ENCODE measurements around the gene AAK1. TPM values are rescaled to one million over a fixed set of nuclear protein-coding genes. Genes with fewer than 3 reads are reported as not detected.

AAK1 gene
- polyA plus RNA-seq, 1 of the 3 experiments (the other 2 are of a cell fraction): 13.4 TPM

DNA sequence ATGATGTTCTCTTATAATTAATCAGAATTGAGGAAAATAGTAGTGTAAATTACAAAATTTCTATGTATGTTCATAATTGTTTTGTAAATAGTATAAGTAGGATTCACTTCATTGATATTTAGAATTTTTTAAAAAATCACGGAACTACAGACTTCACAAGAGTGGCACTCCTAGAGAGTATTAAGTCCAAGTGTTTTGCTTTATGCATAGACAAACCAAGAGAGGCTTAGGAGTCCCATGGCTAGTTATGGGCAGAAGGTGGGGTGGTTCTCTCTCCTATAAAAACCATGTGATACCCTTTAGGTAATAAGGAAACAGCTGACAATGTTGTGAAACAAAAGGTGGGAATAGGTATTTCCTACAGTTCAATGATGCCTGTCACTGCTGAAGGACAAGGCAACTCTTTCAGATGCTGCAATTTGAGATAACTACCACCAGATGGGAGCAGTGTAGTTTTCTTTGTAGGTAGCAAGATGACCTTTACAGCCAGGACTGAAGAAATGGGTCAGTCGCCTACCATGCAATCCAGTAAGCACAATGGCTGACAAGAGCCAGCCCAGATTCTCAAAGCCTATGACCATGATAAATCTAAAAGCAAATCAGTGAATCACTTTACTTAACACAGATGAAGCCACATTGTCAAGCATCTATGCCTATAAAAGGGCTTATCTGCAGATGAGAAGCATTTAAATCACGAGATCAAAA is 83.9 kb downstream of the AAK1 start:
- Histone ChIP-seq H3K79me2 (ENCODE audit: insufficient read depth) (peaks cover 91% of the 10 kb centered on the region), H3K36me3 (replicated peaks in 1 of 2; ENCODE audit: control insufficient read depth in 1 of 2, insufficient read depth in 2 of 2, low read length in 1 of 2) (peaks cover 4 to 5% of the 10 kb centered on the region in 2 experiments), H3K9me2 (no peaks in the 10 kb centered on the region), H4K20me1 (ENCODE audit: insufficient read depth) (peaks cover 51% of the 10 kb centered on the region), H3K4me3 (ENCODE audit: low read depth in 2 of 2, low read length in 1 of 2) (no peak overlapping the region), H3K4me1 (ENCODE audit: control insufficient read depth in 1 of 2, insufficient read depth in 2 of 2, low read depth in 1 of 2, low read length in 1 of 2) (peaks cover 5 to 12% of the 10 kb centered on the region in 2 experiments), H3K27me3 (ENCODE audit: insufficient read depth) (no peaks in the 10 kb centered on the region), H3K9ac (no peak overlapping the region), H3K4me2 (no peak overlapping the region), H3K27ac (ENCODE audit: low read depth in 2 of 2, low read length in 1 of 2) (no peak overlapping the region), H2AFZ (ENCODE audit: low read depth) (no peak overlapping the region), H3K9me3 (no peaks in the 10 kb centered on the region), H3F3A (replicated peaks; ENCODE audit: insufficient read depth) (peaks cover 11% of the 10 kb centered on the region)
- ChIA-PET CTCF (interaction anchor here (0.8 to 9.4 kb wide), 8 partner anchors 12 to 259 kb away, joined by 3 to 53 read pairs (median 3); no protein-coding TSS in a partner anchor), POLR2A (no interaction called here)
- DNase-seq: peak; percentile 44
- WGBS (ENCODE audit: low lambda C conversion rate): 59% methylated on average over 3 of the region's 3 CpGs
- TF ChIP-seq TEAD4 (IDR thresholded peaks at IDR 0.05; ENCODE audit: borderline replicate concordance, insufficient read depth): no peak
- no peak for TF ChIP-seq RFX5 (IDR thresholded peaks at IDR 0.05; ENCODE audit: low read length)
- TF ChIP-seq RAD21 (IDR thresholded peaks at IDR 0.05; ENCODE audit: low read length): peak; percentile 86
- TF ChIP-seq SMC3 (IDR thresholded peaks at IDR 0.05; ENCODE audit: low read depth, low read length): peak; percentile 70
- peak; percentile 29; the same call in 1 of the 2 replicates for TF ChIP-seq PBX3 (IDR thresholded peaks at IDR 0.05)
- no peak for TF ChIP-seq FOSL2 (IDR thresholded peaks at IDR 0.05; ENCODE audit: borderline replicate concordance, low read depth)
- TF ChIP-seq, protein P1, sequence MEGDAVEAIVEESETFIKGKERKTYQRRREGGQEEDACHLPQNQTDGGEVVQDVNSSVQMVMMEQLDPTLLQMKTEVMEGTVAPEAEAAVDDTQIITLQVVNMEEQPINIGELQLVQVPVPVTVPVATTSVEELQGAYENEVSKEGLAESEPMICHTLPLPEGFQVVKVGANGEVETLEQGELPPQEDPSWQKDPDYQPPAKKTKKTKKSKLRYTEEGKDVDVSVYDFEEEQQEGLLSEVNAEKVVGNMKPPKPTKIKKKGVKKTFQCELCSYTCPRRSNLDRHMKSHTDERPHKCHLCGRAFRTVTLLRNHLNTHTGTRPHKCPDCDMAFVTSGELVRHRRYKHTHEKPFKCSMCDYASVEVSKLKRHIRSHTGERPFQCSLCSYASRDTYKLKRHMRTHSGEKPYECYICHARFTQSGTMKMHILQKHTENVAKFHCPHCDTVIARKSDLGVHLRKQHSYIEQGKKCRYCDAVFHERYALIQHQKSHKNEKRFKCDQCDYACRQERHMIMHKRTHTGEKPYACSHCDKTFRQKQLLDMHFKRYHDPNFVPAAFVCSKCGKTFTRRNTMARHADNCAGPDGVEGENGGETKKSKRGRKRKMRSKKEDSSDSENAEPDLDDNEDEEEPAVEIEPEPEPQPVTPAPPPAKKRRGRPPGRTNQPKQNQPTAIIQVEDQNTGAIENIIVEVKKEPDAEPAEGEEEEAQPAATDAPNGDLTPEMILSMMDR (IDR thresholded peaks at IDR 0.05): peak; percentile 66
- TF ChIP-seq CHD2 (IDR thresholded peaks at IDR 0.05; ENCODE audit: low read length, partially characterized antibody): peak; percentile 7
- TF ChIP-seq RCOR1 (IDR thresholded peaks at IDR 0.05; ENCODE audit: low read length): no peak
- TF ChIP-seq FOXM1 (IDR thresholded peaks at IDR 0.05; ENCODE audit: low read depth): no peak

DNA sequence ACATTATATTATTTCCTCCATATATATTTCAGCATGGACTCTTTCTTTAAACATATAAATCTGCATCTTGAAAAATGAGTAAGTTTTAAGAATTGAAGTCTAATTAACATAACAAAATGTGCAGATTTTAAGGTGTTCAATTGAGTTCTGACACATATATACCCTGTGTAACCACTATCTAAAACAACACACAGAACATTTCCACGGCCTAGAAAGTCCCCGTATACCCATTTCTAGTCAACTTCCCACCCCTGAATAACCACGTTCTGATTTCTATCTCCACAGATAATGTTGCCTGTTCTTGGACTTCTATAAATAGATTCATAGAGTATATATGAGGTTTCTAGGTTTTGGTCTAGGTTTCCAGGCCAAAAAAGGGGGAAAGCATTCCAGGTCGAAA is 87.5 kb downstream of the AAK1 start:
- Histone ChIP-seq H3K27me3 (ENCODE audit: insufficient read depth) (no peaks in the 10 kb centered on the region), H3K4me1 (ENCODE audit: control insufficient read depth in 1 of 2, insufficient read depth in 2 of 2, low read depth in 1 of 2, low read length in 1 of 2) (peaks cover 5 to 9% of the 10 kb centered on the region in 2 experiments), H3K27ac (ENCODE audit: low read depth in 2 of 2, low read length in 1 of 2) (no peak overlapping the region), H2AFZ (ENCODE audit: low read depth) (no peak overlapping the region), H3K79me2 (ENCODE audit: insufficient read depth) (peaks cover 90% of the 10 kb centered on the region), H3K4me2 (no peak overlapping the region), H4K20me1 (ENCODE audit: insufficient read depth) (peaks cover 27% of the 10 kb centered on the region), H3K9ac (no peak overlapping the region), H3K36me3 (replicated peaks in 1 of 2; ENCODE audit: control insufficient read depth in 1 of 2, insufficient read depth in 2 of 2, low read length in 1 of 2) (peaks cover 5 to 28% of the 10 kb centered on the region in 2 experiments), H3K9me3 (no peaks in the 10 kb centered on the region), H3F3A (replicated peaks; ENCODE audit: insufficient read depth) (peaks cover 6% of the 10 kb centered on the region), H3K9me2 (no peaks in the 10 kb centered on the region), H3K4me3 (ENCODE audit: low read depth in 2 of 2, low read length in 1 of 2) (no peak overlapping the region)
- 94% methylated on average over 4 of the region's 4 CpGs for WGBS (ENCODE audit: low lambda C conversion rate)
- DNase-seq: no peak
- ChIA-PET CTCF (interaction anchor here (0.8 to 2.2 kb wide), 3 partner anchors 10 to 260 kb away, joined by 3 to 9 read pairs (median 3); no protein-coding TSS in a partner anchor), POLR2A (no interaction called here)
- TF ChIP-seq FOSL2 (IDR thresholded peaks at IDR 0.05; ENCODE audit: borderline replicate concordance, low read depth): no peak
- no peak for TF ChIP-seq REST (IDR thresholded peaks at IDR 0.05; ENCODE audit: low read depth, low read length)
- TF ChIP-seq RXRA (IDR thresholded peaks at IDR 0.05; ENCODE audit: borderline replicate concordance, low read depth): no peak
- no peak for TF ChIP-seq RAD21 (IDR thresholded peaks at IDR 0.05; ENCODE audit: low read length)
- TF ChIP-seq RCOR1 (IDR thresholded peaks at IDR 0.05; ENCODE audit: low read length): no peak
- TF ChIP-seq, protein P1 (IDR thresholded peaks at IDR 0.05): no peak
- TF ChIP-seq, protein P2, sequence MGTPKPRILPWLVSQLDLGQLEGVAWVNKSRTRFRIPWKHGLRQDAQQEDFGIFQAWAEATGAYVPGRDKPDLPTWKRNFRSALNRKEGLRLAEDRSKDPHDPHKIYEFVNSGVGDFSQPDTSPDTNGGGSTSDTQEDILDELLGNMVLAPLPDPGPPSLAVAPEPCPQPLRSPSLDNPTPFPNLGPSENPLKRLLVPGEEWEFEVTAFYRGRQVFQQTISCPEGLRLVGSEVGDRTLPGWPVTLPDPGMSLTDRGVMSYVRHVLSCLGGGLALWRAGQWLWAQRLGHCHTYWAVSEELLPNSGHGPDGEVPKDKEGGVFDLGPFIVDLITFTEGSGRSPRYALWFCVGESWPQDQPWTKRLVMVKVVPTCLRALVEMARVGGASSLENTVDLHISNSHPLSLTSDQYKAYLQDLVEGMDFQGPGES (IDR thresholded peaks at IDR 0.05; ENCODE audit: low read depth, low read length): no peak
- no peak for TF ChIP-seq SIN3A (IDR thresholded peaks at IDR 0.05; ENCODE audit: borderline replicate concordance, low read depth, low read length)
- TF ChIP-seq POLR2AphosphoS5 (IDR thresholded peaks at IDR 0.05; ENCODE audit: low read depth, low read length): no peak
